Measurements from ENCODE around the gene CUL9. TPM values are rescaled to one million over a fixed set of nuclear protein-coding genes. Genes with fewer than 3 reads are reported as not detected.

The CUL9 gene
- polyA plus RNA-seq, 1 donor (not counting 4 experiments of a cell fraction or from before 2014, with no cell fraction given): 21.6 TPM

- H3K9ac ChIP-seq (ENCODE audit: control insufficient read depth, extremely low read depth, insufficient read depth, low read length): no peak overlapping the region
- no peak overlapping the region for H3K27ac ChIP-seq (ENCODE audit: control insufficient read depth, insufficient read depth, low read length)
- H3K9me3 ChIP-seq (ENCODE audit: control insufficient read depth, low read depth, low read length): no peaks in the 10 kb centered on the region
- H3K27me3 ChIP-seq (ENCODE audit: control insufficient read depth, extremely low read depth, insufficient read depth, low read length): peaks cover 17% of the 10 kb centered on the region
- FAIRE-seq (no peak), DNase-seq (ENCODE audit: low read depth, low spot score) (no peak)
- H4K20me1 ChIP-seq (ENCODE audit: control insufficient read depth, extremely low read depth, insufficient read depth, low read length): no peaks in the 10 kb centered on the region
- H3K4me3 ChIP-seq (ENCODE audit: control insufficient read depth in 2 of 3, extremely low read depth in 1 of 3, insufficient read depth in 2 of 3, low read depth in 1 of 3, low read length in 3 of 3): no peak overlapping the region
- H2AFZ ChIP-seq (ENCODE audit: control insufficient read depth, low read length): no peak overlapping the region
- dilution Hi-C loops (cut with MboI; ENCODE audit: extremely low pct_ligation_motif_present, low sequenced_read_pairs): no loop called here
- H3K79me2 ChIP-seq (ENCODE audit: control insufficient read depth, insufficient read depth, low read length): no peaks in the 10 kb centered on the region
- no peaks in the 10 kb centered on the region for H3K36me3 ChIP-seq (ENCODE audit: control insufficient read depth in 2 of 2, extremely low read depth in 1 of 2, insufficient read depth in 2 of 2, low read length in 2 of 2)
- H3K4me2 ChIP-seq (ENCODE audit: control insufficient read depth, extremely low read depth, insufficient read depth, low read depth, low read length): no peak overlapping the region
- H3K9me1 ChIP-seq (ENCODE audit: control insufficient read depth, extremely low read depth, insufficient read depth, low read length): no peaks in the 10 kb centered on the region
- no peak for TF ChIP-seq EZH2 (IDR thresholded peaks at IDR 0.05; ENCODE audit: low read length)
- no peak for TF ChIP-seq CTCF (optimal IDR thresholded peaks at IDR 0.05 in 1 of 3, IDR thresholded peaks at IDR 0.05 in 1 of 3, conservative IDR thresholded peaks at IDR 0.05 in 1 of 3; ENCODE audit: extremely low read depth in 1 of 3, insufficient read depth in 2 of 3, low read length in 3 of 3)
- peaks cover 5% of the 10 kb centered on the region for H3K4me1 ChIP-seq (ENCODE audit: control insufficient read depth, extremely low read depth, insufficient read depth, low read length)
These were observed 82.7 kb downstream of the CUL9 start for GRCh38 chr6:43264599-43265145.

DNA sequence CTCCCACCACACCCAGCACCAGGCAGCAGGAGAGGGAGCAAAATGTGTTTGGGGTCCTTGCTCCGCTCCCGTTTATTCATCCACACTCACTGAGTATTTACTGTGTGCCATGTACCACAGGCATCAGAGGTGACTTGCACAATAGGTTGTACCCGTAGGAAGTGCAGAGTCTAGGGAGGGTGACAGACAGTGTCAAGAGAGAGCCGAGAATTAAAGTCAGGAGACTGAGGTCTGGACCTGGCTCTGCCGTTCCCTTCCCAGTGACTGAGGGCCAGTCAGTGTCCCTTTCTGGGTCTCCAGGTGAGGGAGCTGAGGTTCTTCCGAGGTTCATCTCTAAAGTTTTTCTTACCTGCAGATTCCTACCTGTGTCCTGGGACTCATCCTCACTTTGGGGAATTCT lies 83.6 kb downstream of the CUL9 start:
- no peaks in the 10 kb centered on the region for H4K20me1 ChIP-seq (ENCODE audit: control insufficient read depth, extremely low read depth, insufficient read depth, low read length)
- no peak for DNase-seq (ENCODE audit: low read depth, low spot score)
- H2AFZ ChIP-seq (ENCODE audit: control insufficient read depth, low read length): no peak overlapping the region
- no peaks in the 10 kb centered on the region for H3K79me2 ChIP-seq (ENCODE audit: control insufficient read depth, insufficient read depth, low read length)
- H3K9me1 ChIP-seq (ENCODE audit: control insufficient read depth, extremely low read depth, insufficient read depth, low read length): no peaks in the 10 kb centered on the region
- H3K4me1 ChIP-seq (ENCODE audit: control insufficient read depth, extremely low read depth, insufficient read depth, low read length): peaks cover 5% of the 10 kb centered on the region
- no peak overlapping the region for H3K27ac ChIP-seq (ENCODE audit: control insufficient read depth, insufficient read depth, low read length)
- no peaks in the 10 kb centered on the region for H3K36me3 ChIP-seq (ENCODE audit: control insufficient read depth in 2 of 2, extremely low read depth in 1 of 2, insufficient read depth in 2 of 2, low read length in 2 of 2)
- no peaks in the 10 kb centered on the region for H3K9me3 ChIP-seq (ENCODE audit: control insufficient read depth, low read depth, low read length)
- H3K4me2 ChIP-seq (ENCODE audit: control insufficient read depth, extremely low read depth, insufficient read depth, low read depth, low read length): no peak overlapping the region
- TF ChIP-seq CTCF (optimal IDR thresholded peaks at IDR 0.05 in 1 of 3, IDR thresholded peaks at IDR 0.05 in 1 of 3, conservative IDR thresholded peaks at IDR 0.05 in 1 of 3; ENCODE audit: extremely low read depth in 1 of 3, insufficient read depth in 2 of 3, low read length in 3 of 3): no peak
- dilution Hi-C loops (cut with MboI; ENCODE audit: extremely low pct_ligation_motif_present, low sequenced_read_pairs): no loop called here
- H3K9ac ChIP-seq (ENCODE audit: control insufficient read depth, extremely low read depth, insufficient read depth, low read length): no peak overlapping the region
- peaks cover 19% of the 10 kb centered on the region for H3K27me3 ChIP-seq (ENCODE audit: control insufficient read depth, extremely low read depth, insufficient read depth, low read length)
- no peak overlapping the region for H3K4me3 ChIP-seq (ENCODE audit: control insufficient read depth in 2 of 3, extremely low read depth in 1 of 3, insufficient read depth in 2 of 3, low read depth in 1 of 3, low read length in 3 of 3)
- no peak for FAIRE-seq
